GM23248 (cell line): Measurements from ENCODE around the gene CALML3. TPM values are rescaled to one million over a fixed set of nuclear protein-coding genes. Genes with fewer than 3 reads are reported as not detected.

Experiments used
- DNase-seq: peaks from one replicate; pipeline ENCODE4 v3.0.0-alpha.2; 2015
- H2AFZ ChIP-seq: fragments of 200-600 bp; sonication (generic); 2 replicates; pipeline ENCODE4 v1.6.1; 2016; ENCODE audit warnings: antibody characterized with exemption
- H3F3A ChIP-seq: fragments of 200-600 bp; sonication (generic); 2 replicates; pipeline ENCODE4 v1.6.1; 2016; ENCODE audit warnings: mild to moderate bottlenecking, antibody characterized with exemption, mixed run types; ENCODE audit not compliant: insufficient read depth
- H3K27ac ChIP-seq: fragments of 200-600 bp; sonication (generic); 2 replicates; pipeline ENCODE4 v1.5.1; 2016; ENCODE audit warnings: mild to moderate bottlenecking
- H3K27me3 ChIP-seq: fragments of 200-600 bp; sonication (generic); replicated peaks from 2 replicates; pipeline ENCODE4 v1.6.1; 2016; ENCODE audit warnings: mild to moderate bottlenecking; ENCODE audit not compliant: insufficient read depth
- H3K36me3 ChIP-seq: fragments of 200-600 bp; sonication (generic); 2 replicates; pipeline ENCODE4 v1.6.1; 2016; ENCODE audit warnings: low read depth, mild to moderate bottlenecking
- H3K4me1 ChIP-seq: fragments of 200-600 bp; sonication (generic); 2 replicates; pipeline ENCODE4 v1.6.1; 2016; ENCODE audit warnings: mild to moderate bottlenecking; ENCODE audit not compliant: insufficient read depth
- H3K4me2 ChIP-seq: fragments of 200-600 bp; sonication (generic); one replicate; pipeline ENCODE4 v1.6.1; 2016; ENCODE audit warnings: mild to moderate bottlenecking; ENCODE audit not compliant: unreplicated experiment
- H3K4me3 ChIP-seq: fragments of 200-600 bp; sonication (generic); 2 replicates; pipeline ENCODE4 v1.5.1; 2016; ENCODE audit warnings: mild to moderate bottlenecking
- H3K79me2 ChIP-seq: fragments of 200-600 bp; sonication (generic); 2 replicates; pipeline ENCODE4 v1.6.1; 2016; ENCODE audit warnings: mild to moderate bottlenecking; ENCODE audit not compliant: insufficient read depth
- H3K9ac ChIP-seq: fragments of 200-600 bp; sonication (generic); 2 replicates; pipeline ENCODE4 v1.6.1; 2016; ENCODE audit warnings: mild to moderate bottlenecking
- H3K9me2 ChIP-seq: fragments of 200-600 bp; sonication (generic); 2 replicates; pipeline ENCODE4 v1.6.1; 2016; ENCODE audit warnings: mixed run types, mild to moderate bottlenecking, moderate library complexity; ENCODE audit not compliant: insufficient read depth
- H3K9me3 ChIP-seq: fragments of 200-600 bp; sonication (generic); one replicate; pipeline ENCODE4 v1.6.1; 2017; ENCODE audit warnings: low read depth
- H4K20me1 ChIP-seq: fragments of 200-600 bp; sonication (generic); 2 replicates; pipeline ENCODE4 v1.6.0; 2016; ENCODE audit not compliant: insufficient read depth
- EZH2 ChIP-seq: fragments of 200-600 bp; sonication (generic); IDR thresholded peaks from 2 replicates; pipeline ENCODE4 v1.6.1; 2018; ENCODE audit warnings: antibody characterized with exemption, mild to moderate bottlenecking; ENCODE audit not compliant: insufficient read depth, poor library complexity, severe bottlenecking
- EZH2phosphoT487 ChIP-seq: fragments of 200-600 bp; sonication (generic); IDR thresholded peaks from 2 replicates; pipeline ENCODE4 v1.6.1; 2018; ENCODE audit warnings: antibody characterized with exemption, moderate library complexity, mild to moderate bottlenecking, low read depth; ENCODE audit not compliant: insufficient read depth
- WGBS, 2 experiments: methylation state at CpG; one replicate each; pipeline ENCODE4 v1.1.6; 2015 to 2017; ENCODE audit warnings: low lambda C conversion rate in 2 of 2, low coverage in 1 of 2; ENCODE audit errors: missing lambda C conversion rate in 2 of 2; 5-methylcytosine and 5-hydroxymethylcytosine counted together
- in situ Hi-C: fragments of 300-500 bp; cut with MboI; formaldehyde crosslinking; loops from 2 replicates; pipeline ENCODE4 v1.15.0; 2020
- polyA plus RNA-seq: library from polyadenylated mRNA; unstranded; fragments of >200 nt; fragmentation: Nextera tagmentation; extraction: Ambion mirVana; gene quantifications from 2 replicates; pipeline ENCODE4 v1.2.1, GENCODE V29; 2016
- total RNA-seq: library from RNA; depleted of rRNA; stranded (reverse); fragments of >200 nt; shearing (Covaris generic); gene quantifications from 2 replicates; pipeline ENCODE4 v1.2.3, GENCODE V29; 2014

CALML3 gene
- total and polyA plus RNA-seq, 2 experiments from 2014 or later = not detected

DNA sequence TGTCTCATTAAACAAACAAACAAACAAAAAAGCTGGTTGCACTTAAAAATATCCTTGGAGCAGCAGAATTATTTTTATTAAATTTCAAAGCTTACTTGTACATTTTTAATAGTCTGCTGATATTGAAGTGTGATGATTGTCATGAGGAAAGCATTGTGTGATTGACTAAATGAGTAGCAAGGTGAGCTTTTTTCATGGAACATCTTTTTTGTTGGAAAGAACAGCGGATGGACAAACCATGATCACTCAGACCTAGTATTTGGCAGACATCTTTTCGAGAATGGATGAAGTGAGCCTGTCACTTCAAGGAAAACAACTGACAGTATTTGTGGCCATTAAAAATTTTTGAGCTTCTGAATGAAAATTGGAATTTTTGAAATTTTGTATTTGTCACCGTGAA is 5.7 kb upstream of the CALML3 start:
- Histone ChIP-seq H4K20me1 (no peaks in the 10 kb centered on the region), H3K9me2 (no peaks in the 10 kb centered on the region), H3K79me2 (no peaks in the 10 kb centered on the region), H3K4me3 (no peak overlapping the region), H3K36me3 (no peaks in the 10 kb centered on the region), H2AFZ (no peak overlapping the region), H3K4me2 (no peak overlapping the region), H3K27ac (no peak overlapping the region), H3K9me3 (no peaks in the 10 kb centered on the region), H3K4me1 (no peaks in the 10 kb centered on the region), H3F3A (no peaks in the 10 kb centered on the region), H3K27me3 (no peaks in the 10 kb centered on the region), H3K9ac (no peak overlapping the region)
- WGBS, 2 experiments = 69 to 79% methylated on average over 3 of the region's 3 CpGs
- no peak for DNase-seq
- TF ChIP-seq EZH2phosphoT487 (no peak), EZH2 (no peak)
- in situ Hi-C loops = no loop called here

DNA sequence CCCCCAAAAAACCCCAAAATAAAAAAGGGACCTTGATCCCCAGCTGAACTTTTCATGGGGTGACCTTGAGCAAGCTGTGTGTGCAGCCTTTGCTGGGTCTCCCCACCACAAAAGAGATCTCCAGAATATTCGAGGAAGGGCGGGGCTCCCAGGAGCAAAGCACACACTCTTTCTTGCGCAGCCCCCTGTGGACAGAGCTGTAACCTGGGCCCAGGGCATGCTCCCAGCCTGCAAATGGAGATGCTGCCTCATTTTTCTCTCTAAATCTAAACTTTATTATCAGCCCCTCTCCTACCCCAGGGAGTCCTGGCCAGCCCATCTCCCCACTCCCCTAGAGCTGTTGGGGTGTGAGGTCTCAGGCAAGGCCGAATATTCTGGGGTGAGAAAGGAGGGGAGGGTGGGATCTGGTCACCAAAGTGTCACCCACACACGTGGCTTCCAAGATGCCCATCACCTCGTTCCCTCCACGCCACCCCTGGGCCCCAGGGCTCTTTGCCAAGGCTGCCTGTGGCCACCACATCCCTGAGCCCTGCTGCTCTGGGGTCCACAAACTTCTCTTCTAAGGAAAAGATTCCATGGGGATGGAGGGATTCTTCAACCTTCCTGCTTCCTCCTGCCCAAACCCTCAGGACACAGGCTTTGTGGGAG is 1.7 kb upstream of the CALML3 start:
- no peak overlapping the region for H3K4me3 ChIP-seq

DNA sequence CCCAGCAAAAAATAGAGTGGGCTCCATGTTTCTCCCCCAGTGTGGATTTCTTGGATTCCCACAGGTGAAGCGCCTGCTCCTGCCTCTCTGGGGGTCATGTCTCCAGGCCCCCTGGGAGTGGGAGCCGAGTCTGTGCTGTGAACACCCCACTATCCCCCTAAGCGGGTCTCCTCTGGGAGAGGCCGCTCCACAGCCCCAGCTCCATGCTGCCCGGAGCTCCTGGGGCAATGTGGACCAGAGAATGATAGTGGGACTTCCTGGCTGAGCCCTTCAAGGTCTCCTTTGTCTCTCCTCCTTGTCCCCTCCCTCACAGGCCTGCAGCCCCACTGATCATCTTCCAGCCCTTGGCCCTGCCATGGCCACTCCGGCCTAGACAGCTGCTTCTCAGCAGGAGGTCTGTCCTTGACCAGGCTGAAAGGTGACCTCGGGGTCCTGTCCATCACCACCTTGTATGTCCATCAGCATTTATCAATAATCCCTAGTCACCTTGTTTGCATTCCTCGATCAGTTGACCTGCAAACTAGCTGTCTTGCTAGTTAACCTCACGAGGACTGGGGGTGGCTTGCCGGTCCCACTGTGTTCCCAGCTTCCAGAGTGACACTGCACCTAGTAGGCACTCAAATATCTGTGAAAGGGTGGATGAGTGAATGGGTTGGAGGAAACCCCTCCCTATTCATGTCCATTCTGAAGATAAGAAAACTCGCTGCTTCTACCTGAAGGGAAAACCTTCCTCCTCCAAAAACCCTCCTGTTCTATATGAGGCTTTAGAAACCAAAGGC is 776 bp upstream of the CALML3 start:
- H3K4me1 ChIP-seq = no peaks in the 10 kb centered on the region
- no peak for DNase-seq
- no peak overlapping the region for H3K9ac ChIP-seq
- H4K20me1 ChIP-seq = no peaks in the 10 kb centered on the region
- no peak overlapping the region for H2AFZ ChIP-seq
- no peaks in the 10 kb centered on the region for H3K9me3 ChIP-seq
- 83 to 84% methylated on average over 11 of the region's 11 CpGs for WGBS, 2 experiments
- no peaks in the 10 kb centered on the region for H3K79me2 ChIP-seq
- no peaks in the 10 kb centered on the region for H3K9me2 ChIP-seq
- TF ChIP-seq EZH2 (no peak), EZH2phosphoT487 (no peak)
- no peak overlapping the region for H3K27ac ChIP-seq
- no peak overlapping the region for H3K4me2 ChIP-seq
- no peaks in the 10 kb centered on the region for H3K36me3 ChIP-seq
- in situ Hi-C loops = no loop called here
- no peaks in the 10 kb centered on the region for H3K27me3 ChIP-seq
- H3F3A ChIP-seq = no peaks in the 10 kb centered on the region
- H3K4me3 ChIP-seq = no peak overlapping the region

More for the DNA sequence above, 1.7 kb upstream of the CALML3 start:
- no peak for TF ChIP-seq EZH2phosphoT487
- TF ChIP-seq EZH2 = no peak
- Histone ChIP-seq H3K9me2 (no peaks in the 10 kb centered on the region), H3K9ac (no peak overlapping the region), H2AFZ (no peak overlapping the region), H3K4me2 (no peak overlapping the region), H3F3A (no peaks in the 10 kb centered on the region), H3K79me2 (no peaks in the 10 kb centered on the region), H3K27ac (no peak overlapping the region), H4K20me1 (no peaks in the 10 kb centered on the region), H3K36me3 (no peaks in the 10 kb centered on the region), H3K9me3 (no peaks in the 10 kb centered on the region), H3K27me3 (no peaks in the 10 kb centered on the region), H3K4me1 (no peaks in the 10 kb centered on the region)
- no peak for DNase-seq
- in situ Hi-C loops = no loop called here
- 63 to 68% methylated on average over 7 of the region's 7 CpGs for WGBS, 2 experiments

DNA sequence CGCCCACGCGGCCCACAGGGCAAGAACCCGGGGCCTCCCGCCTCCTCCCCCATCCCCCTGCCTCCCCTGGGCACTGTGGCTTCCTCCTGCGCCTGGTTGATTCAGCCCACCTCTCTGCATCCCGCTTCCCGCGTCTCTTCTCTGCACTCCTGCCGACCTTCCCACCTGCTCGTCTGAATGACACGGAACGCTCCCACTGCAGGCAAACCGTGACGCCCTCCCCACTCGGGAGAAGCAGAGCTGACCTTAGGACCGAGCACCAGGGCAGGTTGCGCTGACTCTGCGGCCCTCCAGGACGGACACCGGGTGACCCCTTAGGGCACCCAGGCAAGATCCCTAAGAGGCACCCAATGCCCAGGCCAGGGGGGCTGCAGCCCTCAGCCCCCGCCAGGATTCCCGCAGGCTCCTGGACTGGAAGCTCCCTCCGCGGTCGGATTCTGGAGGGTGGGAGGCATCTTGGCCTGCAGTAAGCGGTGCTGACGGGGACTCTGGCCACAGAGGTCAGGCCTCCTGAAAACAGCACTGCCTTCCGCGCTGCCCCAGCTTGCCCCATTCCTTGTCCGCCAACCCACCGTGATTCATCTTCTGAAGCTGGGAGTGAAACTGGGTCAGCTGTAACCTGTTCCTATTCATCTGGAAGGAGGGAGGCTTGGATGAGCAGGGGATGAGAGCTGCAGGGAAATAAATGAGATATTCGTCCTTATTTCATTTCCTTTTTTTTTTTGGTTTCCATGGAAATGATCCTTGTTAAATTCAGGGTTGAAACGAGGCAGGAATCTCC is 990 bp downstream of the CALML3 start:
- WGBS, 2 experiments = 79 to 81% methylated on average over 29 to 32 of the region's 34 CpGs
- no peak for DNase-seq
- in situ Hi-C loops = no loop called here

More for the DNA sequence above, 990 bp downstream of the CALML3 start:
- H2AFZ ChIP-seq = no peak overlapping the region
- H3K4me2 ChIP-seq = no peak overlapping the region
- H3K4me1 ChIP-seq = no peaks in the 10 kb centered on the region
- TF ChIP-seq EZH2 = no peak
- H3K79me2 ChIP-seq = no peaks in the 10 kb centered on the region
- no peaks in the 10 kb centered on the region for H3K9me2 ChIP-seq
- H3K9ac ChIP-seq = no peak overlapping the region
- H3K36me3 ChIP-seq = no peaks in the 10 kb centered on the region
- H3K27me3 ChIP-seq = no peaks in the 10 kb centered on the region
- H3K27ac ChIP-seq = no peak overlapping the region
- H3F3A ChIP-seq = no peaks in the 10 kb centered on the region
- no peaks in the 10 kb centered on the region for H4K20me1 ChIP-seq
- H3K4me3 ChIP-seq = no peak overlapping the region
- H3K9me3 ChIP-seq = no peaks in the 10 kb centered on the region
